Measurements from ENCODE around the gene TMEM147. TPM values are rescaled to one million over a fixed set of nuclear protein-coding genes. Genes with fewer than 3 reads are reported as not detected.

The TMEM147 gene
- total RNA-seq, 1 donor from 2014 or later: 86.3 TPM

GRCh38 chr19:35549174-35549788 is 3.9 kb downstream of the TMEM147 start:
- no peak for DNase-seq (ENCODE audit: low spot score)
- Mint-ChIP-seq H3K27ac (ENCODE audit: unreplicated experiment) (no peak overlapping the region), H3K27me3 (ENCODE audit: low read depth) (no peaks in the 10 kb centered on the region), H3K36me3 (ENCODE audit: low read depth) (peaks cover 10% of the 10 kb centered on the region), H3K4me1 (ENCODE audit: low read depth) (peaks cover 19% of the 10 kb centered on the region), H3K4me3 (ENCODE audit: unreplicated experiment) (no peak overlapping the region), H3K9me3 (ENCODE audit: low read depth) (no peaks in the 10 kb centered on the region)
- TF ChIP-seq CTCF (IDR thresholded peaks at IDR 0.05): peak; percentile 81

- peaks cover 10% of the 10 kb centered on the region for H3K36me3 Mint-ChIP-seq (ENCODE audit: low read depth)
- H3K27ac Mint-ChIP-seq (ENCODE audit: unreplicated experiment): no peak overlapping the region
- no peak for DNase-seq (ENCODE audit: low spot score)
- no peaks in the 10 kb centered on the region for H3K27me3 Mint-ChIP-seq (ENCODE audit: low read depth)
- no peak for TF ChIP-seq CTCF (IDR thresholded peaks at IDR 0.05)
- no peak overlapping the region for H3K4me3 Mint-ChIP-seq (ENCODE audit: unreplicated experiment)
- H3K9me3 Mint-ChIP-seq (ENCODE audit: low read depth): no peaks in the 10 kb centered on the region
- H3K4me1 Mint-ChIP-seq (ENCODE audit: low read depth): peaks cover 12% of the 10 kb centered on the region
Measured at GRCh38 chr19:35549879-35550523, 4.6 kb downstream of the TMEM147 start.

- no peak for DNase-seq (ENCODE audit: low spot score)
- Mint-ChIP-seq H3K36me3 (ENCODE audit: low read depth) (peaks cover 10% of the 10 kb centered on the region), H3K4me3 (ENCODE audit: unreplicated experiment) (no peak overlapping the region), H3K27ac (ENCODE audit: unreplicated experiment) (no peak overlapping the region), H3K9me3 (ENCODE audit: low read depth) (no peaks in the 10 kb centered on the region), H3K27me3 (ENCODE audit: low read depth) (no peaks in the 10 kb centered on the region), H3K4me1 (ENCODE audit: low read depth) (peaks cover 9% of the 10 kb centered on the region)
- TF ChIP-seq CTCF (IDR thresholded peaks at IDR 0.05): no peak
Measured at GRCh38 chr19:35551091-35551810, 5.8 kb downstream of the TMEM147 start.

- Mint-ChIP-seq H3K27ac (ENCODE audit: unreplicated experiment) (no peak overlapping the region), H3K9me3 (ENCODE audit: low read depth) (no peaks in the 10 kb centered on the region), H3K27me3 (ENCODE audit: low read depth) (peaks cover 3% of the 10 kb centered on the region), H3K4me3 (ENCODE audit: unreplicated experiment) (no peak overlapping the region), H3K36me3 (ENCODE audit: low read depth) (peaks cover 10% of the 10 kb centered on the region), H3K4me1 (ENCODE audit: low read depth) (peaks cover 1% of the 10 kb centered on the region)
- no peak for DNase-seq (ENCODE audit: low spot score)
- no peak for TF ChIP-seq CTCF (IDR thresholded peaks at IDR 0.05)
Measured at GRCh38 chr19:35552534-35553384, 7.3 kb downstream of the TMEM147 start.

Data from chondrocyte (in vitro differentiated cells).